Mesenchymal stem cell (in vitro differentiated cells and primary cell): Measurements from ENCODE around the gene ZGRF1.

Experiments used
- DNase-seq: peaks from one replicate; pipeline ENCODE4 v3.0.0-alpha.2; 2013
- H2AFZ ChIP-seq: one replicate; pipeline ENCODE4 v1.6.1; 2013; ENCODE audit warnings: low read depth, mild to moderate bottlenecking, control low read depth, inconsistent platforms, low read length, moderate library complexity
- H2AK5ac ChIP-seq: 2 replicates; pipeline ENCODE4 v1.6.1; 2013; ENCODE audit warnings: low read length, moderate library complexity, mild to moderate bottlenecking, inconsistent platforms; ENCODE audit not compliant: severe bottlenecking
- H2BK120ac ChIP-seq: one replicate; pipeline ENCODE4 v1.6.1; 2013; ENCODE audit warnings: low read depth, mild to moderate bottlenecking, inconsistent platforms, low read length, moderate library complexity
- H2BK12ac ChIP-seq, 2 experiments: one replicate each; pipeline ENCODE4 v1.6.1; 2013; ENCODE audit warnings: inconsistent platforms in 2 of 2, low read length in 2 of 2, mild to moderate bottlenecking in 2 of 2, moderate library complexity in 2 of 2, control low read depth in 1 of 2
- H2BK15ac ChIP-seq: one replicate; pipeline ENCODE4 v1.6.1; 2013; ENCODE audit warnings: mild to moderate bottlenecking, low read depth, inconsistent platforms; ENCODE audit not compliant: poor library complexity, severe bottlenecking
- H2BK5ac ChIP-seq: 2 replicates; pipeline ENCODE4 v1.6.1; 2013; ENCODE audit warnings: low read depth, mild to moderate bottlenecking, low read length, control low read depth, inconsistent platforms; ENCODE audit not compliant: poor library complexity, severe bottlenecking
- H3K14ac ChIP-seq, 2 experiments: one replicate each; pipeline ENCODE4 v1.6.1; 2013; ENCODE audit warnings: inconsistent platforms in 2 of 2, low read length in 2 of 2, control low read depth in 1 of 2, mild to moderate bottlenecking in 1 of 2, moderate library complexity in 1 of 2
- H3K18ac ChIP-seq, 2 experiments: one replicate each; pipeline ENCODE4 v1.6.1; 2013; ENCODE audit warnings: inconsistent platforms in 2 of 2, low read length in 2 of 2, control low read depth in 1 of 2, low read depth in 1 of 2, mild to moderate bottlenecking in 1 of 2
- H3K23ac ChIP-seq, 2 experiments: one replicate each; pipeline ENCODE4 v1.6.1; 2013; ENCODE audit warnings: inconsistent platforms in 2 of 2, low read length in 2 of 2, mild to moderate bottlenecking in 2 of 2, moderate library complexity in 2 of 2, control low read depth in 1 of 2
- H3K27ac ChIP-seq: 2 replicates; pipeline ENCODE4 v1.5.1; 2013; ENCODE audit warnings: mild to moderate bottlenecking, moderate library complexity, low read length, control low read depth, inconsistent platforms; ENCODE audit not compliant: poor library complexity, severe bottlenecking
- H3K27me3 ChIP-seq, 2 experiments: 2 replicates each; pipeline versions ENCODE4 v1.6.1 to v1.7.0; 2013; ENCODE audit warnings: low read length in 2 of 2, mild to moderate bottlenecking in 2 of 2, moderate library complexity in 2 of 2, control low read depth in 1 of 2, inconsistent platforms in 1 of 2; ENCODE audit not compliant: control insufficient read depth in 1 of 2, insufficient read depth in 1 of 2
- H3K36me3 ChIP-seq, 2 experiments: 2 replicates each; pipeline versions ENCODE4 v1.6.1 to v1.7.0; 2013; ENCODE audit warnings: low read length in 2 of 2, control low read depth in 1 of 2, inconsistent platforms in 1 of 2, low read depth in 1 of 2, mild to moderate bottlenecking in 1 of 2; ENCODE audit not compliant: insufficient read depth in 2 of 2, control insufficient read depth in 1 of 2
- H3K4ac ChIP-seq, 2 experiments: one replicate each; pipeline ENCODE4 v1.6.1; 2013; ENCODE audit warnings: inconsistent platforms in 2 of 2, low read length in 2 of 2, mild to moderate bottlenecking in 2 of 2, moderate library complexity in 2 of 2, control low read depth in 1 of 2, low read depth in 1 of 2
- H3K4me1 ChIP-seq: 2 replicates; pipeline ENCODE4 v1.6.1; 2013; ENCODE audit warnings: low read depth, low read length, control low read depth; ENCODE audit not compliant: control insufficient read depth, insufficient read depth
- H3K4me2 ChIP-seq: 2 replicates; pipeline ENCODE4 v1.6.1; 2013; ENCODE audit warnings: low read length, mild to moderate bottlenecking, inconsistent platforms; ENCODE audit not compliant: poor library complexity, severe bottlenecking
- H3K4me3 ChIP-seq, 2 experiments: 2 replicates each; pipeline versions ENCODE4 v1.5.1 to v1.7.0; 2013; ENCODE audit warnings: low read length in 2 of 2, mild to moderate bottlenecking in 2 of 2, control low read depth in 1 of 2, low read depth in 1 of 2; ENCODE audit not compliant: insufficient read depth in 1 of 2
- H3K79me1 ChIP-seq: replicated peaks from 2 replicates; pipeline ENCODE4 v1.6.1; 2013; ENCODE audit warnings: mild to moderate bottlenecking, control low read depth, low read length, inconsistent platforms; ENCODE audit not compliant: poor library complexity, severe bottlenecking
- H3K9ac ChIP-seq: 2 replicates; pipeline ENCODE4 v1.7.0; 2013; ENCODE audit warnings: mild to moderate bottlenecking, low read length, moderate library complexity
- H3K9me3 ChIP-seq: 2 replicates; pipeline ENCODE4 v1.7.0; 2013; ENCODE audit warnings: mild to moderate bottlenecking, low read length; ENCODE audit not compliant: control insufficient read depth
- H4K8ac ChIP-seq: one replicate; pipeline ENCODE4 v1.6.1; 2013; ENCODE audit warnings: inconsistent platforms, mild to moderate bottlenecking, low read length, moderate library complexity
- H4K91ac ChIP-seq: one replicate; pipeline ENCODE4 v1.6.1; 2013; ENCODE audit warnings: mild to moderate bottlenecking, low read length, inconsistent platforms
- WGBS: methylation state at CpG from one replicate; pipeline ENCODE4 v1.1.7; 2013; ENCODE audit warnings: mixed read lengths; 5-methylcytosine and 5-hydroxymethylcytosine counted together

ZGRF1 gene

DNA sequence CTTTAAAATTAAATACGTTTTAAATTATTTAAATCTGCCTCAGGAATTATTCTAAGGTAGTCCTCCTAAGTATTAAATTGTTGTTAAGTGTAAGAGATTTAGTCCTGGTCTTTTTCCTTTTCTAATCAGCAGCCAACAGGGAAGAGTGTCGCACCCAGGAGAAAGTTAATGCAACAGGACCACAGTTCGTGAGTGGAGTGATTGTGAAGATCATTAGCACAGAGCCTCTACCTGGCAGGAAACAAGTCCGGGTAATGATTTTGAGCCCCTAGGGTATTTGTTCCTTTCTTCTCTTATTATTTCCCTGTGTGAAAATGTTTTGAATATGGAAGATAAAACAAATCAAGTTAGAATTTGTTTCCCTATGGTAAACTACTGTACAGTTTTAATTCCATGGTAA is 13.6 kb upstream of the ZGRF1 start:
- no peaks in the 10 kb centered on the region for H3K9me3 ChIP-seq
- 65% methylated on average over 3 of the region's 4 CpGs for WGBS
- no peak for DNase-seq
- H3K23ac ChIP-seq, result no peak overlapping the region
- H4K91ac ChIP-seq, result no peak overlapping the region
- peaks cover 1% of the 10 kb centered on the region for H3K79me1 ChIP-seq
- H2BK15ac ChIP-seq, result no peak overlapping the region
- H3K4me2 ChIP-seq, result no peak overlapping the region
- no peak overlapping the region for H4K8ac ChIP-seq
- no peak overlapping the region for H2BK12ac ChIP-seq
- no peaks in the 10 kb centered on the region for H3K27me3 ChIP-seq
- no peaks in the 10 kb centered on the region for H3K4me1 ChIP-seq
- no peak overlapping the region for H3K4ac ChIP-seq
- H2AK5ac ChIP-seq, result no peak overlapping the region
- H2AFZ ChIP-seq, result no peak overlapping the region
- H3K27ac ChIP-seq, result no peak overlapping the region
- H3K18ac ChIP-seq, result no peak overlapping the region
- no peak overlapping the region for H3K4me3 ChIP-seq
- no peak overlapping the region for H2BK5ac ChIP-seq
- no peak overlapping the region for H3K14ac ChIP-seq
- peaks cover 14 to 96% of the 10 kb centered on the region in 2 experiments for H3K36me3 ChIP-seq
- H2BK120ac ChIP-seq, result no peak overlapping the region
- H3K9ac ChIP-seq, result peak overlapping the region; percentile 32

DNA sequence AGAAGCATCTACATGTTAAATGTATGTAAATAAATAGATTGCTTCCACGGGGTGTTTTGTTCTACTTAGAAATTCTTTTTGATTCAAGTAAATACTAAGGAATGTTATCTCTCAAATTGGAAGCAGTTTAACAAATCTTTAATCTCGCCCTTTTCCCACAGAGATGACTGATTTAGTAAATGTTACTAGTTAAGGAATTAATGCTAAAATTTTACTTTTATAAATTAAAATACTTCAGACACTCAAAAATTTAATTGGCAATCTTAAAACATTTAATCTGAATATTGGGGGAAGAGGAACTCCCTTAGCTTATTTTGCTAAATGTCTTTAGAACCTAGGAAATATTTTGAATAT is 12.3 kb upstream of the ZGRF1 start:
- Histone ChIP-seq H3K14ac (no peak overlapping the region), H3K36me3 (peaks cover 14 to 91% of the 10 kb centered on the region in 2 experiments), H3K79me1 (peaks cover 1% of the 10 kb centered on the region), H3K27ac (no peak overlapping the region), H3K4me3 (no peak overlapping the region), H4K91ac (no peak overlapping the region), H3K27me3 (no peaks in the 10 kb centered on the region), H2AK5ac (no peak overlapping the region), H2BK12ac (no peak overlapping the region), H3K9ac (peak overlapping the region; percentile 41), H4K8ac (no peak overlapping the region), H2BK15ac (no peak overlapping the region), H2AFZ (no peak overlapping the region), H2BK120ac (no peak overlapping the region), H3K23ac (no peak overlapping the region), H3K18ac (no peak overlapping the region), H3K4me2 (no peak overlapping the region), H3K9me3 (no peaks in the 10 kb centered on the region), H3K4me1 (no peaks in the 10 kb centered on the region), H3K4ac (no peak overlapping the region), H2BK5ac (no peak overlapping the region)
- no peak for DNase-seq
- WGBS, result no CpG with 5 or more reads among the region's 2 CpGs

DNA sequence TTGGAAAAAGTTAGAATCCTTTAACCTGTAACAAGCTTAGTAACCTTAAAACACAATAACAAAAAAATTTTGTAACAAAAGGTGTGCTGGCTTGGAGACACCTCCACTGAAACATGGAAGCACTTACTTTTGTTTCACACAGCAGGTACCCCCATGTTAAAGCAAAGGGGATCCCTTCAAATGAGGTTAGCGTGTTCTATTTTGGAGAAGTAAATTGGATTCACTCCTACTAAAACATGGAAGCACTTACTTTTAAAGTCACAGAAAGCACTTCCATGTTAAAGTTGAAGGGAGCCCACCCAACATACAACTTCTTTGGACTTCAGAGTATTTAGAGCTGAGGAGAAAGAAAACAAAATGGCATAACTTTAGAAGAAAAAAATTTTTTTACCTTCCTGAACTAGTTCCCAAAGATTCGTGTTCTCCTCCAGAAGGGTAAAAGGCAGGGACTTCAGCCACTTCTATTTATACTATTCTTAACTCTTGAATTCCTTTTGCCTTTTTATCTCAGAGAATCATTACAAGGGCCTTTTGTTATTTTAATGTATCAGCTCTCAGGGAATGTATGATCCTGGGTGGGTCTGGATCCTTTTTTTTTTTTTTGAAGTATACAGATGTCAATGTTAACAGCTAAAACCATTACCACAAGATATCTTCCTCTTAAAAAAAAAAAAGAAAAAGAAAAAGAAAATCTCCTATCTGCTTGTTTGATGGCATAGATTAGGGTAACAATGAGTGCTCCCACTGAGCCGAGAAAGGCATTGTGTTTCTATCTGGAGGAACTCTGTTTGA is 11.8 kb upstream of the ZGRF1 start:
- no peak overlapping the region for H2BK5ac ChIP-seq
- no peak overlapping the region for H3K14ac ChIP-seq
- H4K91ac ChIP-seq, result no peak overlapping the region
- no peak for DNase-seq
- H2AK5ac ChIP-seq, result no peak overlapping the region
- H3K4me3 ChIP-seq, result no peak overlapping the region
- H2BK12ac ChIP-seq, result no peak overlapping the region
- H3K27me3 ChIP-seq, result no peaks in the 10 kb centered on the region
- no peak overlapping the region for H3K23ac ChIP-seq
- no peaks in the 10 kb centered on the region for H3K9me3 ChIP-seq
- H3K4me1 ChIP-seq, result no peaks in the 10 kb centered on the region
- H3K18ac ChIP-seq, result no peak overlapping the region
- no peak overlapping the region for H2BK120ac ChIP-seq
- no peak overlapping the region for H4K8ac ChIP-seq
- peaks cover 3% of the 10 kb centered on the region for H3K79me1 ChIP-seq
- H3K4me2 ChIP-seq, result no peak overlapping the region
- no peak overlapping the region for H2AFZ ChIP-seq
- peaks cover 11 to 85% of the 10 kb centered on the region in 2 experiments for H3K36me3 ChIP-seq
- peak overlapping the region; percentile 41 for H3K9ac ChIP-seq
- H2BK15ac ChIP-seq, result no peak overlapping the region
- H3K27ac ChIP-seq, result no peak overlapping the region
- H3K4ac ChIP-seq, result no peak overlapping the region
- WGBS, result 71% methylated on average over 2 of the region's 3 CpGs

DNA sequence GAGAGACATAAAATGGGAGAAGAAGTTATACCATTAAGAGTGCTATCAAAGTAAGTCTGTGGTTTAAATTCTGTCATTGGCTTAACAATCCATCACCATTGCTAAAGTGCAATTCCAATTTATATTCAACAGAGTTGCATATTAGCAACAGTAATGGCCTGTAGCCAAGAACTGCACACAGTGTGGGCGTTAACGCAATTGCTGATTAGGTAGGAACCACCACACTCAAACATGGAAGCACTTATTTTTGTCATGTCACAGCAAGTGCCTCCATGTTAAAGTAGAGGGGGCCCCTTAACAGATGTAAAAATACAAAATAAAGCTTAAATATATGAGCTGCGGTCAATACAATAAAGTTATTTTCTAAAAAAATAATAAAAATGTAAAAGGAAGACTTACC is 11.1 kb upstream of the ZGRF1 start:
- peaks cover 7 to 81% of the 10 kb centered on the region in 2 experiments for H3K36me3 ChIP-seq
- H2BK5ac ChIP-seq, result no peak overlapping the region
- peaks cover 6% of the 10 kb centered on the region for H3K79me1 ChIP-seq
- no peak overlapping the region for H3K23ac ChIP-seq
- no peak overlapping the region for H2AK5ac ChIP-seq
- H2AFZ ChIP-seq, result no peak overlapping the region
- WGBS, result 83% methylated on average over 2 of the region's 3 CpGs
- no peak for DNase-seq
- H2BK15ac ChIP-seq, result no peak overlapping the region
- H3K18ac ChIP-seq, result no peak overlapping the region
- no peak overlapping the region for H2BK120ac ChIP-seq
- no peak overlapping the region for H4K8ac ChIP-seq
- H3K4ac ChIP-seq, result no peak overlapping the region
- H3K4me3 ChIP-seq, result no peak overlapping the region
- no peak overlapping the region for H3K27ac ChIP-seq
- no peak overlapping the region for H3K4me2 ChIP-seq
- no peaks in the 10 kb centered on the region for H3K4me1 ChIP-seq
- no peak overlapping the region for H2BK12ac ChIP-seq
- H3K14ac ChIP-seq, result no peak overlapping the region
- H3K9me3 ChIP-seq, result no peaks in the 10 kb centered on the region
- no peak overlapping the region for H3K9ac ChIP-seq
- no peak overlapping the region for H4K91ac ChIP-seq
- H3K27me3 ChIP-seq, result no peaks in the 10 kb centered on the region
